Testis (tissue), 3 donors: ENCODE results near the gene PPP6R2. TPM values are rescaled to one million over a fixed set of nuclear protein-coding genes. Genes with fewer than 3 reads are reported as not detected.

Source experiments
- DNase-seq: peaks from one replicate; pipeline ENCODE4 v3.0.0-alpha.2; 2019
- H3K27ac ChIP-seq, 2 donors: fragments of 200-600 bp; sonication (generic); one replicate each; pipeline ENCODE4 v1.5.1; 2019
- H3K27me3 ChIP-seq: fragments of 200-600 bp; sonication (generic); one replicate; pipeline ENCODE4 v1.5.1; 2019
- H3K36me3 ChIP-seq: fragments of 200-600 bp; sonication (generic); one replicate; pipeline ENCODE4 v1.5.1; 2017; ENCODE audit warnings: low read depth; ENCODE audit errors: missing control alignments
- H3K4me1 ChIP-seq: fragments of 200-600 bp; sonication (generic); one replicate; pipeline ENCODE4 v1.5.1; 2019
- H3K4me3 ChIP-seq, 2 donors: fragments of 200-600 bp; sonication (generic); one replicate each; pipeline ENCODE4 v1.5.1; 2017 to 2019
- H3K9me3 ChIP-seq: fragments of 200-600 bp; sonication (generic); one replicate; pipeline ENCODE4 v1.5.1; 2017
- CTCF ChIP-seq, 3 experiments: fragments of 450-650 bp in 2 of 3; fragments of 200-600 bp in 1 of 3; sonication (generic) in 1 of 3; IDR thresholded peaks; one replicate each; pipeline ENCODE4 v1.5.1; 2016 to 2019; ENCODE audit warnings: antibody characterized with exemption in 3 of 3, mild to moderate bottlenecking in 2 of 3, moderate library complexity in 1 of 3
- POLR2A ChIP-seq: fragments of 450-650 bp; IDR thresholded peaks from one replicate; pipeline ENCODE4 v1.6.1; 2017; ENCODE audit warnings: antibody characterized with exemption, mild to moderate bottlenecking, moderate library complexity
- WGBS, 2 donors: methylation state at CpG; one replicate each; pipeline ENCODE4 v1.1.5; 2018; 5-methylcytosine and 5-hydroxymethylcytosine counted together
- intact Hi-C: fragments of 100-400 bp; cut with DNase I; formaldehyde crosslinking; loops from one replicate; pipeline ENCODE4 v1.15.1; 2023; ENCODE audit warnings: low total_unique reads
- polyA plus RNA-seq: library from polyadenylated mRNA; stranded (reverse); fragments of 350-450 nt; fragmentation: Illumina TruSeq; extraction: RNeasy Lipid Tissue Mini Kit (QIAGEN cat#74804); gene quantifications from one replicate; pipeline ENCODE4 v1.2.3, GENCODE V29; 2014; ENCODE audit warnings: low read depth, low replicate concordance; ENCODE audit not compliant: insufficient read depth
- total RNA-seq, 2 donors: library from RNA; depleted of rRNA; stranded (reverse); fragments of >200 nt; gene quantifications; one replicate each; pipeline ENCODE4 v1.2.3, GENCODE V29; 2016

PPP6R2 gene
- total and polyA plus RNA-seq, 3 donors from 2014 or later, result 123 to 142 (median 138) TPM

GRCh38 chr22:50356186-50356585 lies 13.1 kb downstream of the PPP6R2 start:
- intact Hi-C loops, result no loop called here
- DNase-seq, result no peak
- Histone ChIP-seq H3K36me3 (no peaks in the 10 kb centered on the region), H3K4me3 (no peak overlapping the region), H3K27me3 (no peaks in the 10 kb centered on the region), H3K27ac (no peak overlapping the region), H3K9me3 (no peaks in the 10 kb centered on the region), H3K4me1 (no peaks in the 10 kb centered on the region)
- 76 to 90% methylated on average over 8 of the region's 8 CpGs for WGBS, 2 donors
- TF ChIP-seq POLR2A (no peak), CTCF (IDR thresholded peaks at IDR 0.05) (no peak)

DNA sequence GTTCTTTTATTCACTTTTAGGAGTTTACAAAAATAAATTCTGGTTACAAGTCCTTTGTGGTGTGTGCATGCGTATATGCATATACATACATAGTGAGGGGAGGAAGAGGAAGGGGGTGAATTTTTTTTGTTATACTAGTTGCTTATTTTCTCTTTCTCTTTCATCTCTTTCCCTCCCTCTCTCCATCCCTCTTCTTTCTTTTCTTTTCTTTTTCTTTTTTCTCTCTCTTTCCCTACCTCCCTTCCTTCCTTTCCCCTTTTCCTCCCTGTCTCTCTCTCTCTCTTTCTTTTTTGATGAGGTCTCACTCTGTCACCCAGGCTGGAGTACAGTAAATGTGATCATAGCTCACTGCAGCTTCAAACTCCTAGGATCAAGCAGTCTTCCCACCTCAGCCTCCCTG lies 14.1 kb downstream of the PPP6R2 start:
- TF ChIP-seq CTCF (IDR thresholded peaks at IDR 0.05), result no peak
- TF ChIP-seq POLR2A, result no peak
- Histone ChIP-seq H3K4me3 (no peak overlapping the region), H3K4me1 (peaks cover 2% of the 10 kb centered on the region), H3K27me3 (no peaks in the 10 kb centered on the region), H3K27ac (no peak overlapping the region), H3K36me3 (no peaks in the 10 kb centered on the region), H3K9me3 (no peaks in the 10 kb centered on the region)
- 90 to 100% methylated on average over 1 of the region's 1 CpG for WGBS, 2 donors
- intact Hi-C loops, result no loop called here
- DNase-seq, result no peak

- TF ChIP-seq CTCF (IDR thresholded peaks at IDR 0.05), result no peak
- TF ChIP-seq POLR2A, result no peak
- 90 to 94% methylated on average over 10 of the region's 10 CpGs for WGBS, 2 donors
- H3K4me1 ChIP-seq, result peaks cover 7% of the 10 kb centered on the region
Measured at GRCh38 chr22:50357756-50358155, 14.6 kb downstream of the PPP6R2 start.

GRCh38 chr22:50360578-50360977 lies 17.5 kb downstream of the PPP6R2 start:
- intact Hi-C loops, result no loop called here
- no peaks in the 10 kb centered on the region for H3K27me3 ChIP-seq
- DNase-seq, result peak; percentile 73
- WGBS, 2 donors, result 55 to 85% methylated on average over 2 of the region's 2 CpGs
- no peaks in the 10 kb centered on the region for H3K9me3 ChIP-seq
- TF ChIP-seq POLR2A, result no peak
- TF ChIP-seq CTCF (IDR thresholded peaks at IDR 0.05), result no peak
- peak overlapping the region; percentile 5 to 19 for H3K27ac ChIP-seq
- peaks cover 15% of the 10 kb centered on the region for H3K4me1 ChIP-seq
- no peak overlapping the region for H3K4me3 ChIP-seq
- no peaks in the 10 kb centered on the region for H3K36me3 ChIP-seq

More at GRCh38 chr22:50357756-50358155, 14.6 kb downstream of the PPP6R2 start:
- H3K4me3 ChIP-seq, result no peak overlapping the region
- intact Hi-C loops, result no loop called here
- no peaks in the 10 kb centered on the region for H3K9me3 ChIP-seq
- no peaks in the 10 kb centered on the region for H3K27me3 ChIP-seq
- DNase-seq, result no peak
- no peak overlapping the region for H3K27ac ChIP-seq
- H3K36me3 ChIP-seq, result no peaks in the 10 kb centered on the region

DNA sequence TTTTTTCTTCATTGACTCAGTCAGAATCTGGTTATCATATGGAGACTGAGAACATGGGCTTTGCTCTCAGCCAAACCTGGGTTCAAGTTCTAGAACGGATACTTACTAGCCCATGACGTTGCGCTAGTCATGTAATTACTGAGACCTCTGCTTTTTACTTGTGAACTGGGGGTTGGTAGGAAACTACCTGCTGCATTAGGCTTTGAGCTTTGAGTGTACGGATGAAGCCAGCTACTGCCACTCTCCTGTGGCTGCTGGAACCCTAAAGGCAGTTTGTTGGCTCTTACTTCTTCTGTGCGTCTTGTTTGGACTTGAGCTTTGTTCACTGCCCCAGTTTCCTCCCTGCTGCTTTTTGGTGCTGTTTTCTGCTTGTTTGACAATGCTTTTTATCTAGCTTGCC lies 18.1 kb downstream of the PPP6R2 start:
- Histone ChIP-seq H3K4me1 (peaks cover 21% of the 10 kb centered on the region), H3K9me3 (no peaks in the 10 kb centered on the region), H3K36me3 (no peaks in the 10 kb centered on the region), H3K4me3 (no peak overlapping the region), H3K27me3 (no peaks in the 10 kb centered on the region), H3K27ac (no peak overlapping the region)
- 87 to 88% methylated on average over 5 of the region's 5 CpGs for WGBS, 2 donors
- DNase-seq, result no peak
- no peak for TF ChIP-seq POLR2A
- TF ChIP-seq CTCF (IDR thresholded peaks at IDR 0.05), result no peak
- intact Hi-C loops, result no loop called here
